B cell (primary cell): ENCODE data around the gene C20orf204. TPM values are rescaled to one million over a fixed set of nuclear protein-coding genes. Genes with fewer than 3 reads are reported as not detected.

ENCODE experiments used
- ATAC-seq: fragments of 200-7000 bp; cut with Tn5 transposase; one replicate; pipeline ENCODE4 v1.10.0; 2021; ENCODE audit warnings: low read depth, mild to moderate bottlenecking, moderate number of reproducible peaks, moderate library complexity
- CTCF ChIA-PET: fragments of 350-600 bp; sonication (Branson Sonifier 250); formaldehyde crosslinking; loops from one replicate; lab custom pipeline; 2021; ENCODE audit warnings: antibody characterized with exemption, inconsistent platforms; lab: Charles Lee
- POLR2A ChIA-PET: fragments of 350-600 bp; sonication (Branson Sonifier 250); formaldehyde crosslinking; loops from one replicate; lab custom pipeline; 2021; ENCODE audit warnings: antibody characterized with exemption; lab: Charles Lee
- DNase-seq: peaks from one replicate; pipeline ENCODE4 v3.0.0; 2013
- H2AFZ ChIP-seq: 2 replicates; pipeline ENCODE4 v1.6.1; 2012; ENCODE audit warnings: mild to moderate bottlenecking, low read depth, low read length; ENCODE audit not compliant: insufficient read depth, poor library complexity, severe bottlenecking
- H3K27ac ChIP-seq, 2 donors: 1 replicate in 1 of 2; 2 replicates in 1 of 2; pipeline ENCODE4 v1.5.1; 2012 to 2013; ENCODE audit warnings: low read length in 2 of 2, mild to moderate bottlenecking in 2 of 2, moderate library complexity in 1 of 2
- H3K27me3 ChIP-seq, 4 experiments: fragments of 200-600 bp in 1 of 4; sonication (generic) in 1 of 4; replicated peaks in 1 of 4; 1 replicate in 2 of 4; 2 replicates in 2 of 4; pipeline versions ENCODE4 v1.6.1 to v1.7.0; 2013 to 2016; ENCODE audit warnings: low read length in 3 of 4, mild to moderate bottlenecking in 2 of 4, mixed read lengths in 1 of 4, moderate library complexity in 1 of 4; ENCODE audit not compliant: insufficient read depth in 4 of 4, control insufficient read depth in 3 of 4; ENCODE audit errors: control extremely low read depth in 1 of 4
- H3K36me3 ChIP-seq, 2 experiments: replicated peaks in 1 of 2; 1 replicate in 1 of 2; 2 replicates in 1 of 2; pipeline versions ENCODE4 v1.6.1 to v1.7.1; 2013; ENCODE audit warnings: low read length in 1 of 2; ENCODE audit not compliant: insufficient read depth in 2 of 2, control insufficient read depth in 1 of 2; ENCODE audit errors: control extremely low read depth in 1 of 2, extremely low read depth in 1 of 2
- H3K4me1 ChIP-seq, 2 donors: fragments of 200-600 bp in 1 of 2; sonication (generic) in 1 of 2; 1 replicate in 1 of 2; 2 replicates in 1 of 2; pipeline versions ENCODE4 v1.5.1 to v1.6.1; 2013 to 2017; ENCODE audit warnings: low read length in 2 of 2; ENCODE audit not compliant: control insufficient read depth in 2 of 2, insufficient read depth in 2 of 2
- H3K4me2 ChIP-seq: replicated peaks from 2 replicates; pipeline ENCODE3; 2012; ENCODE audit warnings: mild to moderate bottlenecking, low read depth, low read length; ENCODE audit not compliant: poor library complexity, severe bottlenecking
- H3K4me3 ChIP-seq, 5 experiments: fragments of 200-600 bp in 1 of 5; sonication (generic) in 1 of 5; 1 replicate in 3 of 5; 2 replicates in 2 of 5; pipeline versions ENCODE4 v1.5.1 to v1.7.0; 2011 to 2016; ENCODE audit warnings: low read length in 4 of 5, mild to moderate bottlenecking in 4 of 5, low read depth in 2 of 5, control low read depth in 1 of 5, moderate library complexity in 1 of 5; ENCODE audit not compliant: insufficient read depth in 1 of 5; ENCODE audit errors: control extremely low read depth in 1 of 5, extremely low read depth in 1 of 5
- H3K79me2 ChIP-seq: fragments of 200-600 bp; sonication (generic); one replicate; pipeline ENCODE4 v1.6.0; 2016; ENCODE audit warnings: low read length; ENCODE audit not compliant: control insufficient read depth, insufficient read depth
- H3K9ac ChIP-seq: fragments of 200-600 bp; sonication (generic); 2 replicates; pipeline ENCODE4 v1.6.1; 2017; ENCODE audit warnings: mild to moderate bottlenecking, low read length, moderate library complexity
- H3K9me3 ChIP-seq, 3 donors: one replicate each; pipeline versions ENCODE4 v1.6.1 to v1.7.1; 2013; ENCODE audit warnings: low read length in 2 of 3; ENCODE audit not compliant: control insufficient read depth in 2 of 3, insufficient read depth in 1 of 3; ENCODE audit errors: control extremely low read depth in 1 of 3
- H4K20me1 ChIP-seq: 2 replicates; pipeline ENCODE4 v1.6.0; 2012; ENCODE audit warnings: mild to moderate bottlenecking, low read length; ENCODE audit not compliant: insufficient read depth, control insufficient read depth, poor library complexity, severe bottlenecking
- H3K27ac Mint-ChIP-seq: one replicate; pipeline ENCODE4 v1.8.0; 2021; ENCODE audit warnings: mixed read lengths
- H3K27me3 Mint-ChIP-seq: one replicate; pipeline ENCODE4 v1.8.0; 2021; ENCODE audit warnings: mixed read lengths
- H3K4me1 Mint-ChIP-seq: one replicate; pipeline ENCODE4 v1.8.0; 2021; ENCODE audit warnings: mixed read lengths
- H3K4me3 Mint-ChIP-seq: one replicate; pipeline ENCODE4 v1.8.0; 2021; ENCODE audit warnings: mixed read lengths
- H3K9me3 Mint-ChIP-seq: one replicate; pipeline ENCODE4 v1.8.0; 2022; ENCODE audit warnings: mixed read lengths; ENCODE audit not compliant: insufficient read depth
- CTCF ChIP-seq: fragments of 200-600 bp; IDR thresholded peaks from one replicate; pipeline ENCODE4 v1.8.0; 2022; ENCODE audit warnings: antibody characterized with exemption, mild to moderate bottlenecking
- EZH2 ChIP-seq: IDR thresholded peaks from 2 replicates; pipeline ENCODE4 v1.6.1; 2012; ENCODE audit warnings: borderline replicate concordance, low read depth, mild to moderate bottlenecking, moderate library complexity, low read length; ENCODE audit not compliant: insufficient read depth, poor library complexity, severe bottlenecking
- WGBS: methylation state at CpG from one replicate; pipeline ENCODE4 v1.1.5; 2013; ENCODE audit warnings: missing lambda C conversion rate; ENCODE audit not compliant: insufficient coverage; 5-methylcytosine and 5-hydroxymethylcytosine counted together
- intact Hi-C: fragments of 100-400 bp; cut with micrococcal nuclease; formaldehyde crosslinking; loops from one replicate; pipeline ENCODE4 v1.10.0; 2022
- polyA plus RNA-seq: library from polyadenylated mRNA; depleted of rRNA; stranded (reverse); fragments of >200 nt; gene quantifications from 2 replicates; pipeline ENCODE4 v1.2.3, GENCODE V29; 2012
- total RNA-seq, 2 donors: library from RNA; stranded (reverse); fragments of 120-200 nt in 1 of 2; gene quantifications; 1 replicate in 1 of 2; 2 replicates in 1 of 2; pipeline versions ENCODE4 v1.2.3 to v1.2.4, GENCODE V29; 2013 to 2022

Gene C20orf204
- total and polyA plus RNA-seq, 2 donors (not counting 1 experiment from before 2014, with no cell fraction given) = 0.24 to 2.5 TPM

- H3K4me2 ChIP-seq = peak overlapping the region; percentile 98
- TF ChIP-seq CTCF (no peak), EZH2 (no peak)
- H3K4me1 ChIP-seq = peaks cover 56 to 78% of the 10 kb centered on the region in 2 donors
- no peaks in the 10 kb centered on the region for H3K27me3 Mint-ChIP-seq
- CTCF ChIA-PET = interaction anchor here (0.7 to 3.2 kb wide), 10 partner anchors 8 to 155 kb away, joined by 3 to 14 read pairs (median 4); partner anchors contain the start of genes LKAAEAR1, NPBWR2, OPRL1 and RGS19
- peaks cover 53% of the 10 kb centered on the region for H3K4me1 Mint-ChIP-seq
- H3K27ac ChIP-seq = peak overlapping the region; percentile 40 to 55
- H3K27ac Mint-ChIP-seq = peak overlapping the region; percentile 95
- peaks cover 15% of the 10 kb centered on the region for H4K20me1 ChIP-seq
- DNase-seq = peak; percentile 60
- ATAC-seq = peak; percentile 12
- no peaks in the 10 kb centered on the region for H3K27me3 ChIP-seq
- POLR2A ChIA-PET = interaction anchor here (0.8 to 4.2 kb wide), 3 partner anchors 13 to 85 kb away, joined by 3 to 55 read pairs (median 4); partner anchors contain the start of genes OPRL1, PRPF6, RGS19 and SAMD10
- H3K9me3 Mint-ChIP-seq = no peaks in the 10 kb centered on the region
- intact Hi-C loops = no loop called here
- 24% methylated on average over 27 of the region's 27 CpGs for WGBS
- H3K4me3 Mint-ChIP-seq = peak overlapping the region; percentile 88
- no peak overlapping the region for H3K4me3 ChIP-seq
- H3K36me3 ChIP-seq = no peaks in the 10 kb centered on the region
- peaks cover 27% of the 10 kb centered on the region for H3K79me2 ChIP-seq
- H2AFZ ChIP-seq = no peak overlapping the region
- no peaks in the 10 kb centered on the region for H3K9me3 ChIP-seq
- H3K9ac ChIP-seq = no peak overlapping the region
These were observed 29.3 kb downstream of the C20orf204 start for GRCh38 chr20:64065062-64065973.
